ENCODE results near the gene PRRC2A. TPM values are rescaled to one million over a fixed set of nuclear protein-coding genes. Genes with fewer than 3 reads are reported as not detected.

PRRC2A gene
- total RNA-seq, 2 experiments from 2014 or later = 206 to 215 TPM

GRCh38 chr6:31579546-31580437 lies 40.7 kb upstream of the PRRC2A start:
- H3K36me3 ChIP-seq (ENCODE audit: insufficient read depth, low read length) = peaks cover 41% of the 10 kb centered on the region
- ATAC-seq (ENCODE audit: poor library complexity) = no peak
- H3K4me1 Mint-ChIP-seq (ENCODE audit: low read depth) = peaks cover 84% of the 10 kb centered on the region
- H3K4me3 Mint-ChIP-seq = peak overlapping the region; percentile 97
- no peaks in the 10 kb centered on the region for H3K27me3 ChIP-seq (ENCODE audit: control insufficient read depth in 1 of 2, insufficient read depth in 2 of 2, low read length in 2 of 2)
- intact Hi-C loops (cut with DNase I, micrococcal nuclease) = loop anchor here (1.0 to 10.0 kb wide), 4 partner anchors 21 to 255 kb away; partner anchors contain the start of gene NFKBIL1 (in 2 of the 2)
- no peak for TF ChIP-seq CTCF (IDR thresholded peaks at IDR 0.05)
- CTCF ChIA-PET = interaction anchor here (0.7 to 16.9 kb wide), 11 partner anchors 10 to 39 kb away, joined by 3 to 353 read pairs (median 8); partner anchors contain the start of genes ATP6V1G2, DDX39B, NCR3 and NFKBIL1
- no peaks in the 10 kb centered on the region for H3K9me3 ChIP-seq (ENCODE audit: control insufficient read depth in 1 of 2, insufficient read depth in 1 of 2, low read length in 2 of 2)
- H3K27ac Mint-ChIP-seq = peak overlapping the region; percentile 85
- peaks cover 81% of the 10 kb centered on the region for H3K4me1 ChIP-seq (ENCODE audit: insufficient read depth, low read length)
- no peaks in the 10 kb centered on the region for H3K27me3 Mint-ChIP-seq
- peak overlapping the region; percentile 97 for H3K4me3 ChIP-seq (ENCODE audit: low read length)
- no peaks in the 10 kb centered on the region for H3K9me3 Mint-ChIP-seq
- DNase-seq = peak in 1 of 14 experiments; percentile 50
- H3K36me3 Mint-ChIP-seq (ENCODE audit: low read depth) = peaks cover 71% of the 10 kb centered on the region
- POLR2A ChIA-PET = interaction anchor here (1.0 to 34.9 kb wide), 13 partner anchors 6 to 1615 kb away, joined by 3 to 1160 read pairs (median 5); partner anchors contain the start of genes ATP6V1G2, BAG6, CSNK2B and DDX39B
- peak overlapping the region; percentile 74 to 95 for H3K27ac ChIP-seq (ENCODE audit: low read depth in 1 of 2, low read length in 2 of 2)

GRCh38 chr6:31580438-31580740 lies 40.1 kb upstream of the PRRC2A start:
- ChIA-PET POLR2A (interaction anchor here (1.0 to 34.9 kb wide), 13 partner anchors 6 to 1616 kb away, joined by 3 to 1160 read pairs (median 5); partner anchors contain the start of genes ATP6V1G2, BAG6, CSNK2B and DDX39B), CTCF (interaction anchor here (0.6 to 16.9 kb wide), 15 partner anchors 8 to 307 kb away, joined by 3 to 353 read pairs (median 7); partner anchors contain the start of genes ATP6V1G2, DDX39B, LTA and NCR3)
- peak overlapping the region; percentile 97 for H3K4me3 Mint-ChIP-seq
- peaks cover 69% of the 10 kb centered on the region for H3K36me3 Mint-ChIP-seq (ENCODE audit: low read depth)
- no peak for ATAC-seq (ENCODE audit: poor library complexity)
- intact Hi-C loops (cut with DNase I, micrococcal nuclease) = loop anchor here (1.0 to 10.0 kb wide), 4 partner anchors 22 to 254 kb away; partner anchors contain the start of gene NFKBIL1 (in 2 of the 2)
- Histone ChIP-seq H3K4me3 (ENCODE audit: low read length) (peak overlapping the region; percentile 97), H3K36me3 (ENCODE audit: insufficient read depth, low read length) (peaks cover 41% of the 10 kb centered on the region), H3K9me3 (ENCODE audit: control insufficient read depth in 1 of 2, insufficient read depth in 1 of 2, low read length in 2 of 2) (no peaks in the 10 kb centered on the region), H3K4me1 (ENCODE audit: insufficient read depth, low read length) (peaks cover 81% of the 10 kb centered on the region), H3K27ac (ENCODE audit: low read depth in 1 of 2, low read length in 2 of 2) (peak overlapping the region; percentile 74 to 95), H3K27me3 (ENCODE audit: control insufficient read depth in 1 of 2, insufficient read depth in 2 of 2, low read length in 2 of 2) (no peaks in the 10 kb centered on the region)
- no peak for DNase-seq
- H3K4me1 Mint-ChIP-seq (ENCODE audit: low read depth) = peaks cover 84% of the 10 kb centered on the region
- H3K9me3 Mint-ChIP-seq = no peaks in the 10 kb centered on the region
- H3K27me3 Mint-ChIP-seq = no peaks in the 10 kb centered on the region
- no peak for TF ChIP-seq CTCF (IDR thresholded peaks at IDR 0.05)
- H3K27ac Mint-ChIP-seq = peak overlapping the region; percentile 85

GRCh38 chr6:31580807-31581433 lies 39.6 kb upstream of the PRRC2A start:
- H3K9me3 Mint-ChIP-seq = no peaks in the 10 kb centered on the region
- ATAC-seq (ENCODE audit: poor library complexity) (peak; percentile 66), DNase-seq (peak; percentile 77 to 93 (median 90))
- intact Hi-C loops (cut with DNase I, micrococcal nuclease) = loop anchor here (1.0 to 10.0 kb wide), 6 partner anchors 9 to 254 kb away; partner anchors contain the start of genes NFKBIL1 (in 2 of the 2) and LTA (in 1 of the 2)
- peak overlapping the region; percentile 97 for H3K4me3 ChIP-seq (ENCODE audit: low read length)
- peaks cover 84% of the 10 kb centered on the region for H3K4me1 Mint-ChIP-seq (ENCODE audit: low read depth)
- no peaks in the 10 kb centered on the region for H3K9me3 ChIP-seq (ENCODE audit: control insufficient read depth in 1 of 2, insufficient read depth in 1 of 2, low read length in 2 of 2)
- H3K27me3 Mint-ChIP-seq = no peaks in the 10 kb centered on the region
- peak overlapping the region; percentile 85 for H3K27ac Mint-ChIP-seq
- ChIA-PET CTCF (interaction anchor here (0.6 to 16.9 kb wide), 16 partner anchors 8 to 307 kb away, joined by 3 to 353 read pairs (median 7); partner anchors contain the start of genes ATP6V1G2, DDX39B, LTA and NCR3), POLR2A (interaction anchor here (1.2 to 34.9 kb wide), 16 partner anchors 5 to 1616 kb away, joined by 3 to 1160 read pairs (median 10); partner anchors contain the start of genes ATP6V1G2, BAG6, CSNK2B and DDX39B)
- H3K36me3 Mint-ChIP-seq (ENCODE audit: low read depth) = peaks cover 64% of the 10 kb centered on the region
- H3K36me3 ChIP-seq (ENCODE audit: insufficient read depth, low read length) = peaks cover 41% of the 10 kb centered on the region
- peak overlapping the region; percentile 97 for H3K4me3 Mint-ChIP-seq
- peak overlapping the region; percentile 82 to 95 for H3K27ac ChIP-seq (ENCODE audit: low read depth in 1 of 2, low read length in 2 of 2)
- TF ChIP-seq CTCF (IDR thresholded peaks at IDR 0.05) = peak; percentile 98
- no peaks in the 10 kb centered on the region for H3K27me3 ChIP-seq (ENCODE audit: control insufficient read depth in 1 of 2, insufficient read depth in 2 of 2, low read length in 2 of 2)
- peaks cover 82% of the 10 kb centered on the region for H3K4me1 ChIP-seq (ENCODE audit: insufficient read depth, low read length)

All from CD4-positive, alpha-beta T cell (primary cell).